Liver (tissue), 9 donors: ENCODE measurements around the gene VIPR2. TPM values are rescaled to one million over a fixed set of nuclear protein-coding genes. Genes with fewer than 3 reads are reported as not detected.
A peak's percentile ranks its signal among the peaks of the same experiment; 100 is the strongest.

ENCODE experiments used
- DNase-seq: peaks from one replicate; pipeline ENCODE4 v3.0.0-alpha.2; 2017; ENCODE audit warnings: low spot score
- H3K27ac ChIP-seq, 2 donors: one replicate each; pipeline ENCODE4 v1.7.0; 2013; ENCODE audit warnings: inconsistent platforms in 2 of 2, low read length in 2 of 2, control low read depth in 1 of 2, low read depth in 1 of 2, mild to moderate bottlenecking in 1 of 2
- H3K27me3 ChIP-seq, 4 donors: one replicate each; pipeline versions ENCODE4 v1.6.1 to v1.7.0; 2013; ENCODE audit warnings: low read length in 3 of 4, inconsistent platforms in 1 of 4, mild to moderate bottlenecking in 1 of 4, moderate library complexity in 1 of 4; ENCODE audit not compliant: control insufficient read depth in 4 of 4, insufficient read depth in 4 of 4
- H3K36me3 ChIP-seq, 4 donors: one replicate each; pipeline versions ENCODE4 v1.6.1 to v1.7.0; 2013; ENCODE audit warnings: low read length in 3 of 4, mild to moderate bottlenecking in 3 of 4, low read depth in 1 of 4, moderate library complexity in 1 of 4; ENCODE audit not compliant: control insufficient read depth in 4 of 4, insufficient read depth in 3 of 4
- H3K4me1 ChIP-seq, 4 donors: one replicate each; pipeline versions ENCODE4 v1.6.1 to v1.7.0; 2013; ENCODE audit warnings: low read length in 3 of 4, mild to moderate bottlenecking in 3 of 4, moderate library complexity in 1 of 4; ENCODE audit not compliant: control insufficient read depth in 4 of 4, insufficient read depth in 4 of 4
- H3K4me3 ChIP-seq, 3 donors: one replicate each; pipeline versions ENCODE4 v1.6.1 to v1.7.0; 2013; ENCODE audit warnings: low read length in 3 of 3, control low read depth in 1 of 3, low read depth in 1 of 3, mild to moderate bottlenecking in 1 of 3
- H3K9ac ChIP-seq, 2 donors: one replicate each; pipeline ENCODE4 v1.7.0; 2013; ENCODE audit warnings: low read length in 2 of 2, mild to moderate bottlenecking in 2 of 2, moderate library complexity in 2 of 2, control low read depth in 1 of 2, low read depth in 1 of 2
- H3K9me3 ChIP-seq, 4 donors: one replicate each; pipeline versions ENCODE4 v1.6.1 to v1.7.0; 2013; ENCODE audit warnings: low read length in 3 of 4; ENCODE audit not compliant: control insufficient read depth in 4 of 4
- EGR1 ChIP-seq, 2 donors: IDR thresholded peaks; 2 replicates each; pipeline ENCODE4 v1.6.1; 2016 to 2018; ENCODE audit warnings: antibody characterized with exemption in 2 of 2, low read depth in 2 of 2
- FOXA1 ChIP-seq: IDR thresholded peaks from 2 replicates; pipeline ENCODE4 v1.6.1; 2016; ENCODE audit warnings: antibody characterized with exemption
- FOXA2 ChIP-seq: IDR thresholded peaks from 2 replicates; pipeline ENCODE4 v1.6.1; 2016; ENCODE audit warnings: antibody characterized with exemption
- GABPA ChIP-seq, 2 donors: IDR thresholded peaks in 1 of 2; conservative IDR thresholded peaks in 1 of 2; 2 replicates each; pipeline ENCODE4 v1.6.1; 2016; ENCODE audit warnings: antibody characterized with exemption in 2 of 2, mild to moderate bottlenecking in 1 of 2, moderate library complexity in 1 of 2
- HNF4A ChIP-seq, 2 donors: conservative IDR thresholded peaks; 2 replicates each; pipeline ENCODE4 v1.6.1; 2016; ENCODE audit warnings: antibody characterized with exemption in 2 of 2, mild to moderate bottlenecking in 2 of 2
- HNF4G ChIP-seq: IDR thresholded peaks from 2 replicates; pipeline ENCODE4 v1.6.1; 2016; ENCODE audit warnings: antibody characterized with exemption
- JUND ChIP-seq, 2 donors: IDR thresholded peaks; 2 replicates each; pipeline ENCODE4 v1.6.1; 2016; ENCODE audit warnings: antibody characterized with exemption in 2 of 2
- NR2F2 ChIP-seq: IDR thresholded peaks from 2 replicates; pipeline ENCODE4 v1.6.1; 2016; ENCODE audit warnings: antibody characterized with exemption
- RAD21 ChIP-seq, 2 donors: IDR thresholded peaks; 2 replicates each; pipeline ENCODE4 v1.6.1; 2016; ENCODE audit warnings: antibody characterized with exemption in 2 of 2, mild to moderate bottlenecking in 2 of 2
- RXRA ChIP-seq, 2 donors: IDR thresholded peaks; 2 replicates each; pipeline ENCODE4 v1.6.1; 2017 to 2018; ENCODE audit warnings: antibody characterized with exemption in 2 of 2, mild to moderate bottlenecking in 1 of 2
- SP1 ChIP-seq: IDR thresholded peaks from 2 replicates; pipeline ENCODE4 v1.6.1; 2018; ENCODE audit warnings: antibody characterized with exemption, mild to moderate bottlenecking
- TAF1 ChIP-seq: conservative IDR thresholded peaks from 2 replicates; pipeline ENCODE4 v1.6.1; 2016; ENCODE audit warnings: antibody characterized with exemption, mild to moderate bottlenecking
- YY1 ChIP-seq: IDR thresholded peaks from 2 replicates; pipeline ENCODE4 v1.6.1; 2016; ENCODE audit warnings: antibody characterized with exemption, mild to moderate bottlenecking
- WGBS: extraction: QIAGEN DNeasy Blood & Tissue Kit; methylation state at CpG from one replicate; pipeline ENCODE4 v1.1.7; 2013; 5-methylcytosine and 5-hydroxymethylcytosine counted together
- polyA plus RNA-seq, 2 donors: library from polyadenylated mRNA; stranded (reverse) in 1 of 2; unstranded in 1 of 2; fragments of 200-250 nt in 1 of 2; fragments of >200 nt in 1 of 2; fragmentation: Nextera tagmentation in 1 of 2; extraction: Ambion mirVana in 1 of 2; gene quantifications; one replicate each; pipeline versions ENCODE4 v1.2.1 to v1.2.3, GENCODE V29; 2013 to 2015
- total RNA-seq, 2 donors: library from RNA; depleted of rRNA; stranded (reverse); fragments of >200 nt; gene quantifications; one replicate each; pipeline ENCODE4 v1.2.3, GENCODE V29; 2014
- TF ChIP-seq, protein P1 (sequence below): fragments of 150-350 bp; IDR thresholded peaks from 2 replicates; pipeline ENCODE4 v1.5.1; 2017; ENCODE audit warnings: improper control_type of control experiment, low read depth, low read length; ENCODE audit not compliant: missing input control
- TF ChIP-seq, protein P2 (sequence below): IDR thresholded peaks from 2 replicates; pipeline ENCODE4 v1.6.1; 2016; ENCODE audit warnings: antibody characterized with exemption, mild to moderate bottlenecking
- TF ChIP-seq, protein P3 (sequence below): IDR thresholded peaks from 2 replicates; pipeline ENCODE4 v1.6.1; 2016; ENCODE audit warnings: antibody characterized with exemption
- TF ChIP-seq, protein P4 (sequence below): IDR thresholded peaks from 2 replicates; pipeline ENCODE4 v1.6.1; 2016; ENCODE audit warnings: antibody characterized with exemption
- TF ChIP-seq, protein P5 (sequence below): IDR thresholded peaks from 2 replicates; pipeline ENCODE4 v1.6.1; 2016; ENCODE audit warnings: antibody characterized with exemption
- donor health status: healthy.
- donor health status: healthy.
- donor health status: healthy.
- donor health status: healthy.
- donor health status: healthy.

The VIPR2 gene
- total and polyA plus RNA-seq, 4 donors = 0.05 to 0.17 (median 0.10) TPM; not detected in 1

DNA sequence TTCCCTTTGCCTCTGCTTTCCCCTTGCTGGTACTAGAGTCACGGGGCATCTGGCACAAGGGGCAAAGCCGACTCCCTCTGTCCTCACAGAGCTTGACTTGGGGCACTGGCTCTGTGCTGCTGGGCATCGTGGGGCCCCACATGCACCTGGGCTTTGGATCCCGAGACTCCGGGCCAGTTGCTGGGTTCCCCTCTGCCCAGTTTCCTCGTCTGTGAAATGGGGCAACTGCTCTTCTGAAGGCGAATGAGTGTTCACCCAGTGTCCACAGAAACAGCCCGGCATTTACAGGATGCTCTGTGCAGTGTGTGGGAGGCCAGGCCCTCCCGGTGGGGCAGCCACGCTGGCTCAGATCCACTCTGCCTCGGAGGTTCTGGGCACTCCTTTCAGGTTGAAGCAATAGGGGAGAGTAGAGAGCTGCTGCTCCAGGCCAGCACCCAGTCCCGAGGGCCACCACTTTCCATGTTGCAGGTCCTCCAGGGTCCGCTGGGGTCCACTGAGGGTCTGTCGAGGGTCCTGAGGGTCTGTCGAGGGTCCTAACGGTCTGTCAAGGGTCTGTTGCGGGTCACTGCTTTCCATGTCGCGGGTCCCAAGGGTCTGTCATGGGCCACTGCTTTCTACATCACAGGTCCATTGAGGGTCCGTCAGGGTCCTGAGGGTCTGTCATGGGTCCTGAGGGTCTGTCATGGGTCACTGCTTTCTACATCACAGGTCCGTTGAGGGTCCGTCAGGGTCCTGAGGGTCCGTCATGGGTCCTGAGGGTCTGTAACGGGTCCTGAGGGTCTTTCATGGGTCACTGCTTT, 103.6 kb downstream of the VIPR2 start:
- Histone ChIP-seq H3K9ac (no peak overlapping the region), H3K27me3 (no peaks in the 10 kb centered on the region), H3K27ac (no peak overlapping the region), H3K4me1 (no peaks in the 10 kb centered on the region), H3K4me3 (no peak overlapping the region), H3K36me3 (no peaks in the 10 kb centered on the region), H3K9me3 (peaks cover 0 to 6% (median 2%) of the 10 kb centered on the region in 4 donors)
- no peak for TF ChIP-seq TAF1
- TF ChIP-seq, protein P1, sequence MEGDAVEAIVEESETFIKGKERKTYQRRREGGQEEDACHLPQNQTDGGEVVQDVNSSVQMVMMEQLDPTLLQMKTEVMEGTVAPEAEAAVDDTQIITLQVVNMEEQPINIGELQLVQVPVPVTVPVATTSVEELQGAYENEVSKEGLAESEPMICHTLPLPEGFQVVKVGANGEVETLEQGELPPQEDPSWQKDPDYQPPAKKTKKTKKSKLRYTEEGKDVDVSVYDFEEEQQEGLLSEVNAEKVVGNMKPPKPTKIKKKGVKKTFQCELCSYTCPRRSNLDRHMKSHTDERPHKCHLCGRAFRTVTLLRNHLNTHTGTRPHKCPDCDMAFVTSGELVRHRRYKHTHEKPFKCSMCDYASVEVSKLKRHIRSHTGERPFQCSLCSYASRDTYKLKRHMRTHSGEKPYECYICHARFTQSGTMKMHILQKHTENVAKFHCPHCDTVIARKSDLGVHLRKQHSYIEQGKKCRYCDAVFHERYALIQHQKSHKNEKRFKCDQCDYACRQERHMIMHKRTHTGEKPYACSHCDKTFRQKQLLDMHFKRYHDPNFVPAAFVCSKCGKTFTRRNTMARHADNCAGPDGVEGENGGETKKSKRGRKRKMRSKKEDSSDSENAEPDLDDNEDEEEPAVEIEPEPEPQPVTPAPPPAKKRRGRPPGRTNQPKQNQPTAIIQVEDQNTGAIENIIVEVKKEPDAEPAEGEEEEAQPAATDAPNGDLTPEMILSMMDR = no peak
- TF ChIP-seq RXRA (IDR thresholded peaks at IDR 0.05) = no peak
- no peak for TF ChIP-seq FOXA2
- TF ChIP-seq FOXA1 = no peak
- peak; percentile 29 for DNase-seq
- 89% methylated on average over 24 of the region's 24 CpGs for WGBS

DNA sequence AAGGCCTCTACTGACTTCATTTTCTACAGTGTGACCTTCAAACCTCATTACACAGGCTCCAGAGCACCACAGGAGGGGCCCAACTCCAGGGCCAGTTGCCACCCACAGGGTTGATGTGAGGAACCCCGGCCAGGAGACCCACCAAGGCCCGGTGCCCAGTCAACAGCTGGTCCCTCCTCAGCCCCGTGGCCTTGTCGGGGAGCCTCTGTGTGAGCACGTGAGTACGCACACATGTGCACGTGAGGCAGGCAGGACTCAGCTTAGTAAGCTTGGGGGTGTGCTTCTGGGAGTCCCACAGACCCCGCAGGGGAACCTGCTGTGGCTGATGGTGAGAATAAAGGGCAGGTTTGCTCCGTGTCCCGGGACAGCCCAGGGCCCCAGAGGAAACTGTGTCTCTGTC, 104.5 kb downstream of the VIPR2 start:
- Histone ChIP-seq H3K4me3 (no peak overlapping the region), H3K9me3 (peaks cover 0 to 6% (median 2%) of the 10 kb centered on the region in 4 donors), H3K36me3 (no peaks in the 10 kb centered on the region), H3K9ac (no peak overlapping the region), H3K27me3 (no peaks in the 10 kb centered on the region), H3K27ac (no peak overlapping the region), H3K4me1 (no peaks in the 10 kb centered on the region)
- 82% methylated on average over 10 of the region's 10 CpGs for WGBS
- DNase-seq = peak; percentile 16
- TF ChIP-seq JUND (IDR thresholded peaks at IDR 0.05) = no peak
- no peak for TF ChIP-seq RAD21 (IDR thresholded peaks at IDR 0.05)

DNA sequence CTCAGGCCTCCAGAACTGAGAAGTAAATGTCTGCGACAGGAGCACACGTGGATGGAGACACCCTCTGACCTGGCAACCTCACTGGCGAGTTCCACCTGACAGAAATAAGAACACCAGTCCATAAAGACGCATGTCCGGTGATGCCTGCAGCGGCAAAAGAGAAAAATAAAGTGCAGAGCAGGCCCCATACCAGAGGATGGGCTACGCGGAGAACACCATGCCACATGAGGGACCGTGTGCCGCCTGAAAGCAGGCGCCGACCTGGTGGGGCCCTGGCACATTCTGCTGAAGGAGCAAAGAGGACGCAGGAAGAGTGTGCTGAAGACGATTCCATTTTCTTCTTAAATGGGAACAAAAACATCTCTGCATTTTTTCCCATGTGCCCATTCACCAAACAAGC, 105.0 kb downstream of the VIPR2 start:
- H3K9me3 ChIP-seq = peaks cover 0 to 6% (median 2%) of the 10 kb centered on the region in 4 donors
- no peak overlapping the region for H3K4me3 ChIP-seq
- no peaks in the 10 kb centered on the region for H3K4me1 ChIP-seq
- no peak overlapping the region for H3K27ac ChIP-seq
- no peaks in the 10 kb centered on the region for H3K36me3 ChIP-seq
- no peak overlapping the region for H3K9ac ChIP-seq
- WGBS = 89% methylated on average over 14 of the region's 14 CpGs
- DNase-seq = no peak
- no peaks in the 10 kb centered on the region for H3K27me3 ChIP-seq
- TF ChIP-seq RXRA (IDR thresholded peaks at IDR 0.05) (no peak), FOXA2 (no peak), SP1 (no peak), EGR1 (IDR thresholded peaks at IDR 0.05; ENCODE audit: low read depth in 2 of 2) (no peak), GABPA (IDR thresholded peaks at IDR 0.05 in 1 of 2, conservative IDR thresholded peaks at IDR 0.05 in 1 of 2) (no peak), TAF1 (no peak), HNF4G (no peak), FOXA1 (no peak), RAD21 (IDR thresholded peaks at IDR 0.05) (no peak), HNF4A (conservative IDR thresholded peaks at IDR 0.05) (no peak), JUND (IDR thresholded peaks at IDR 0.05) (no peak), NR2F2 (no peak), YY1 (no peak)
- TF ChIP-seq, protein P2, sequence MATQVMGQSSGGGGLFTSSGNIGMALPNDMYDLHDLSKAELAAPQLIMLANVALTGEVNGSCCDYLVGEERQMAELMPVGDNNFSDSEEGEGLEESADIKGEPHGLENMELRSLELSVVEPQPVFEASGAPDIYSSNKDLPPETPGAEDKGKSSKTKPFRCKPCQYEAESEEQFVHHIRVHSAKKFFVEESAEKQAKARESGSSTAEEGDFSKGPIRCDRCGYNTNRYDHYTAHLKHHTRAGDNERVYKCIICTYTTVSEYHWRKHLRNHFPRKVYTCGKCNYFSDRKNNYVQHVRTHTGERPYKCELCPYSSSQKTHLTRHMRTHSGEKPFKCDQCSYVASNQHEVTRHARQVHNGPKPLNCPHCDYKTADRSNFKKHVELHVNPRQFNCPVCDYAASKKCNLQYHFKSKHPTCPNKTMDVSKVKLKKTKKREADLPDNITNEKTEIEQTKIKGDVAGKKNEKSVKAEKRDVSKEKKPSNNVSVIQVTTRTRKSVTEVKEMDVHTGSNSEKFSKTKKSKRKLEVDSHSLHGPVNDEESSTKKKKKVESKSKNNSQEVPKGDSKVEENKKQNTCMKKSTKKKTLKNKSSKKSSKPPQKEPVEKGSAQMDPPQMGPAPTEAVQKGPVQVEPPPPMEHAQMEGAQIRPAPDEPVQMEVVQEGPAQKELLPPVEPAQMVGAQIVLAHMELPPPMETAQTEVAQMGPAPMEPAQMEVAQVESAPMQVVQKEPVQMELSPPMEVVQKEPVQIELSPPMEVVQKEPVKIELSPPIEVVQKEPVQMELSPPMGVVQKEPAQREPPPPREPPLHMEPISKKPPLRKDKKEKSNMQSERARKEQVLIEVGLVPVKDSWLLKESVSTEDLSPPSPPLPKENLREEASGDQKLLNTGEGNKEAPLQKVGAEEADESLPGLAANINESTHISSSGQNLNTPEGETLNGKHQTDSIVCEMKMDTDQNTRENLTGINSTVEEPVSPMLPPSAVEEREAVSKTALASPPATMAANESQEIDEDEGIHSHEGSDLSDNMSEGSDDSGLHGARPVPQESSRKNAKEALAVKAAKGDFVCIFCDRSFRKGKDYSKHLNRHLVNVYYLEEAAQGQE = no peak
- TF ChIP-seq, protein P3, sequence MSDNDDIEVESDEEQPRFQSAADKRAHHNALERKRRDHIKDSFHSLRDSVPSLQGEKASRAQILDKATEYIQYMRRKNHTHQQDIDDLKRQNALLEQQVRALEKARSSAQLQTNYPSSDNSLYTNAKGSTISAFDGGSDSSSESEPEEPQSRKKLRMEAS = no peak
- TF ChIP-seq, protein P4, sequence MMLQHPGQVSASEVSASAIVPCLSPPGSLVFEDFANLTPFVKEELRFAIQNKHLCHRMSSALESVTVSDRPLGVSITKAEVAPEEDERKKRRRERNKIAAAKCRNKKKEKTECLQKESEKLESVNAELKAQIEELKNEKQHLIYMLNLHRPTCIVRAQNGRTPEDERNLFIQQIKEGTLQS = no peak
- TF ChIP-seq, protein P5, sequence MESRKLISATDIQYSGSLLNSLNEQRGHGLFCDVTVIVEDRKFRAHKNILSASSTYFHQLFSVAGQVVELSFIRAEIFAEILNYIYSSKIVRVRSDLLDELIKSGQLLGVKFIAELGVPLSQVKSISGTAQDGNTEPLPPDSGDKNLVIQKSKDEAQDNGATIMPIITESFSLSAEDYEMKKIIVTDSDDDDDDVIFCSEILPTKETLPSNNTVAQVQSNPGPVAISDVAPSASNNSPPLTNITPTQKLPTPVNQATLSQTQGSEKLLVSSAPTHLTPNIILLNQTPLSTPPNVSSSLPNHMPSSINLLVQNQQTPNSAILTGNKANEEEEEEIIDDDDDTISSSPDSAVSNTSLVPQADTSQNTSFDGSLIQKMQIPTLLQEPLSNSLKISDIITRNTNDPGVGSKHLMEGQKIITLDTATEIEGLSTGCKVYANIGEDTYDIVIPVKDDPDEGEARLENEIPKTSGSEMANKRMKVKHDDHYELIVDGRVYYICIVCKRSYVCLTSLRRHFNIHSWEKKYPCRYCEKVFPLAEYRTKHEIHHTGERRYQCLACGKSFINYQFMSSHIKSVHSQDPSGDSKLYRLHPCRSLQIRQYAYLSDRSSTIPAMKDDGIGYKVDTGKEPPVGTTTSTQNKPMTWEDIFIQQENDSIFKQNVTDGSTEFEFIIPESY = no peak
